ENCODE results near the gene GABRB3.

GABRB3 gene

GRCh38 chr15:26624128-26624527 is 148.7 kb downstream of the GABRB3 start:
- DNase-seq = no peak

DNA sequence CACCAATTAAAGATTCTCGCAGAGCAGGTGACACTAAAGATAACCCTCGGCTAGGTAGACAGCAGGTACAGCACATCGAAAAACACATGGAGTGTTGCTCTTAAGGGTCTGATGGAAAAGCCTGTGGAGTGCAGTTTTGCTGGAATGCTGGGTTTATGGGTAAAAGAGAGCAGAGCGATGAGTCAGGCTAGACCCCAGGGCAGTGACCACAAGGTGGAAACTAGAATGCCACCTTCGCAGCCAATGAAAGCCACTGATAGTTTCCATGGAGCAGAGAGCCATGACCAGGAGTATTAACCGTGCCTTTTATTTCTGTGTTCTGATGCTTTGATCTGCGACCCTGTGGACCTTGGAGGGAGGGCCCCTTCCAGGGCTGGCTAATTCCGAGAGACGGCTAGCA is 149.8 kb downstream of the GABRB3 start:
- DNase-seq = no peak

GRCh38 chr15:26621816-26622215 is 151.1 kb downstream of the GABRB3 start:
- DNase-seq = no peak

DNA sequence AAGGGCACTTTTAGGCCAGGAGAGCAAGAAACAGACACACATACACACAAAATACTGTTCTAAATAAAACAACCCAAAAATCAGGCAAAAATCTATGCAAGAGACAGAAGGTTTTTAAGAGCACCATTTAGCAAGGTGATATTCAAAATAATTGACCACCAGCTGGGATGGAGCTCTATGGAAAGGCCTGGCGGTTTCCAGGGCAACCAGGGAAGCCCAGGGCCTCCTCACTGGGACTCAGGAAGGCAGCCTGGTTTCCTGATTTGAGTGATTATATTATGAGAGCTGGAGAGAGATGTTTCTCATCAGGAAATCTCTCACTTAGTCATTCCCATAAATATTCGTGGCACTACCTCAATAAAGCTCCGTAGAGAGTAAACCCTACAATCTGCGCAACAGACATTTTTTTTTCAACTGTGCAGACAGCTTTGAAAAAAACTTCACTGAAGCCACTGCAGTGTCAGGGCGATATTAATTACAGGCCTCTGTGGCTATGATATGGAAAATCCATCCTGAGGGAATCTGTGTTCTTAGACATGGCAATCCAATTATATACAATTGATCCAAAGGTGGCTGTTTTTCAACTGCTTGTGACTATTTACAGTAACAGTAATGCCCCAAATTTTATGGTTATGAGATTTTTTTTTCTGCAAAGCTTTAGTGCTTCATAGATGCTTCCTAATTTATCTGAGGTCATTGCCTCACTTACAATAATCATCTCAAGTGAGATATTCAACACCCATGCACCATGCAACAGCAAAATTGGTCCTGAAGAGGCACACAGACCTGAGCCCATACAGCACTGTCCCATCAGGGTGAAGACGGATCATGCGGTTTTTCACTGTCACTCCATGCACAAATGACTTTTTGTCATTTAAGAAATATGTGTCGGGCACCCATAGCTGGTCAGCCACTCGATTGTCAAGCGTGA is 152.1 kb downstream of the GABRB3 start:
- DNase-seq = no peak

DNA sequence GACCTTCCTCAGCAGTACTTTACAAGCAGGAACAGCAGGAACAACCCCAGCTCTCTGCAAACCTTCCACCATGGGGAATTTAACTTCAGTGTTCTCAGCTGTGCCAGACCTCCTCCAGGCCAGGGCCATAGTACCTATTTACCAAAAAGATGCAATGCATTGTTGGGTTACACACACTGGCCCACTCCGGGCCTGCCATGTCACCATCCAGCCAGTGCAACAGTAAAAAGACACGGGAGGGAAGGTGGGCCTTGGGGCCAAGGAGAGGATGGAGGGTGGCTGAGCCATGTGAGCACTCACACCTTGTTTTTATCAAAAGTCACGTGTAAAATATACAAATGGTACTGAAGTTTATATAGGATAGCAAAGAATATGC is 157.0 kb downstream of the GABRB3 start:
- DNase-seq = no peak

DNA sequence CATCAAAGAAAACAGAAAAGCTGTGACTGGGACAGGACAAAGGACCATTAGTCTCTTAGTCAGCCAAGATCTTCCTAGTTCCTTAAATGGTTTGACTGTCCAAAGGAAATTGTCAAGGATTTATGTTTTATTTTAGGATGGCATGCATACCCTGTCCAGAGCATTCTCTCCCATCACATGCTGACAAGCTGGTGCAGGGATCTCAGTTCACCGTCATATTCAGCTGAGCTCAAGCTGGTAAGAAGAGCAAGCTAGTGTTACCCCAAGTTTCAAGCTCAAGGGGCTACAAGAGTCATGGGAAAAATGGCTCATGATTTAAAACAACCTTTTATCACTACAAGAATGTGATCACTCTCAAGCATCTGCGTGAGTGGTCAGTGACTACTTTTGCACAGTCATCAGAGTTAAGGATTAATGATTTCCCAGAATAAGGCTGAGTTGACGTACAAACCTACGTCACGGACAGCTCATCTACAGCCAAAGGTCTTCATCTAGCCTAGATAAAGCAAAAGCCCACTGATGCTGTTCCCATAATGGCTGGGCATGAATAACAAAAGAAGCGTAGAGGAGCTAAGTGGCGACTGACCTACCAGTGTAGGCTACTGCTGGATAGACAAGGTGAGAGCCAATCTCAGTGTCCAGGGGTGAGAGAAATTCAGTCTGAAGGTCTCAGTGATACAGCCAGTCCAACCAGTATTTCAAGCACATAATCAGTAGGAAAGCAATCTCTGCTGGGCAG is 157.5 kb downstream of the GABRB3 start:
- no peak for DNase-seq

DNA sequence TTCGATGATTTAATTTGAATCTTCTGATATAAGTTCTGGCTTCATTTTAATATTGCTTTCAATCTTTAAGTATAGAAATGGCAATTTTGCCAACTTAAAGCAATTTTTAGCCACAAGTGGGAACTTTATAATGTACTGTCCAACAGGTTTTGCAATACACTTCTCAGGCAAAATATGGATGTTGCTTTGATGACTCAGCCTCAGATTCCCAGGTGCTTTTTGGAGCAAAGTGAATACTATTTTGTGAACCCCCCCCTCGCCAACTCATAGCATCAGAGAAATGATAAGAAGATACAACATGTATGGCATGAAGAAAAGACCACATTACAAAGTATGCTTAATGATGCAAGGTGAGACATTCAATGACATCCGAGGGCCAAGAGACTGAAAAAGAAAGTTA is 158.1 kb downstream of the GABRB3 start:
- DNase-seq = no peak

DNA sequence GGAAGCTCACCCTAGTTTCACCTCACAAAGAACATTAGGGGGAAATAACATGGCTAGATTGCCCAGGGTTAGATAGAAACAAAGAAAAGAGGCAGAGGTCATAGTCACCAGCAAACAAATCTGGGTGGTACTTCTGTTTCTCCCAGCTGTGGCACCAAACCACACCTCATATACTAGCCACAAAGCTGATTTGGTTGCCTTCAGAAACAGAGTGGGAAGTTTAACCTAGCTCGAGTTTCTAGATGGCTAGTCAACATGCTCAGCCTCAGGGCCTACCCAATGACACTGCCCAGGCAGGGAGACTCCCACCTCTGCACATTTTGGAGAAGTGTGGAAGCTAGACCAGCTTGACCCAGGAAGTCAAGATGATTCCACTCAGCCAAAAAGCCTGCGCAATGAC is 174.2 kb downstream of the GABRB3 start:
- no peak for DNase-seq

GRCh38 chr15:26595611-26596010 is 177.3 kb downstream of the GABRB3 start:
- DNase-seq = no peak

- DNase-seq = no peak
Observed at GRCh38 chr15:26590676-26591075, 182.2 kb downstream of the GABRB3 start.

GRCh38 chr15:26582840-26583239 is 190.0 kb downstream of the GABRB3 start:
- no peak for DNase-seq

DNA sequence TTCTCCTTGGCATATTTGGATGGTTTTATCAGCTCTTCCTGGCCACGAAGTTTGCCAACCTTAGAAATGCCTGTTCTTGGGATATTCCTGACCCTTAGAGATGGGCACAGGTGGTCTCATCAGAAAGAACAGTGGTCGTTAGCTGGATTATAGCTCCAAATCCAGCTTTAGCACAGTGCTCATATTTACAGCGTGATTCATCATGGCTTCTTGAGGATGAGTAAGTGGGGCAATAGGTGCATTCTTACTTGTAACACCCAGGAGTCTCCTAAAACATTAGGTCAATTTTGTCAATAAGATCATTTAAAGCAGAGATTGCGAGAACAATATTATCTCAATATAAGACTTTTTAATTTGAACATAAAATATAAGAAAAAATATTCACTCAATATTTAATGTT is 191.9 kb downstream of the GABRB3 start:
- DNase-seq = no peak

GRCh38 chr15:26572602-26573350 is 200.1 kb downstream of the GABRB3 start:
- DNase-seq = no peak

- DNase-seq = no peak
Observed at GRCh38 chr15:26571346-26571745, 201.5 kb downstream of the GABRB3 start.

GRCh38 chr15:26565542-26565941 is 207.3 kb downstream of the GABRB3 start:
- no peak for DNase-seq

DNA sequence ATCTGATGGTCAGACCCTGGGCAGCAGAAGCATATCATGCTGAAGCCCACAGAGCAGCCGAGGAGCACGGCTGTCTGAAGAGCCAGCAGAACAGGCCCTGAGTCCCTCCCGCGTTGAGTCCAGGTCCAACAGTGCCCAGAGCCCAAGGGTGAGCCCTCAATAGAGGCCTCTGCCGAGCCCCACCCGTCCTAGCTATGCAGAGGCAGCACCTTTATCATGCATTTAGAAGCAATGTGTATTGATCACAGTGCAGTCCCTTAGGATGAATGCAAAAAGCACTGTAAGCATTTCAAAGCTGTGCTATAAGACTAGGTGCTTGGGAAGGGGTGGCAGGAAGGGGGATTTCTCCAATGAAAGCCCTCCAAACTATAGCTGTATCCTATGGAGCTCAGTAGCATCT is 208.5 kb downstream of the GABRB3 start:
- DNase-seq = no peak

DNA sequence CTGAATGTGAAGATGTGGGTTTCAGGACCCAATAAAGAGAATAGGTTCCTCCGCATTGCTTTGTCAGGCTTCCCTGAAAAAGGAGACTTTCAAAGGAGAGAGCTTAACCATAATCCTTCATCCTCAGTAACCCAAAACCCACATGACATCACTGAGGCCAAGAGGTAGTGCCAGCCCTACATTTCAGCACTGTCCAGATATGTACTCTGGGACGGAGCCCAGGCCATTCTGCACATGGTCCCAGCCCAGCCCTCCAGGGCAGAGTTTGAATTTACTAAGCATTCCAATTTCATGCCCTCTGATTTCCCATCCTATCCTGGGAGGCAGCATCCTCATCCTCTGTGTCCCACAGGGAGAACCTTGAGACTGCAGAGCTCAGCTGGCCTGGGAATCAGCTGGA is 210.5 kb downstream of the GABRB3 start:
- DNase-seq = no peak

DNA sequence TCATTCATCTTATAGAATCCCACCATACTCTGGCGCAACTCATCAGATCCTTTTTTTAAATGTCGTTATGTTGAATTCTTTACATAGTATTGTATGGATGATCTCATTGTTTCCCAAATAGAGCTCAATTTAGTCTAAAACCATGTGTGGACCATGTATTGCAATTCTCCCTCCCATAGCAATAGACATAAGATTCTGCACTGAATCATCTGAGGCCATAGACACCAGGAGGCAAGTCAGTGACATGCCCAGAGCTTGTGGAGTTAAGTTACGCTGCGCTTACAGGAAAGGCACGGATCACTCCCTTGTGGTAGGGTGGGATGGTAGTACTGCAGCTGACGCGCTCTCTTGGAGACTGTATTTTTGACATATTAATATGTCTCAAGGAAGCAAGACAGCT is 211.0 kb downstream of the GABRB3 start:
- DNase-seq = no peak

DNA sequence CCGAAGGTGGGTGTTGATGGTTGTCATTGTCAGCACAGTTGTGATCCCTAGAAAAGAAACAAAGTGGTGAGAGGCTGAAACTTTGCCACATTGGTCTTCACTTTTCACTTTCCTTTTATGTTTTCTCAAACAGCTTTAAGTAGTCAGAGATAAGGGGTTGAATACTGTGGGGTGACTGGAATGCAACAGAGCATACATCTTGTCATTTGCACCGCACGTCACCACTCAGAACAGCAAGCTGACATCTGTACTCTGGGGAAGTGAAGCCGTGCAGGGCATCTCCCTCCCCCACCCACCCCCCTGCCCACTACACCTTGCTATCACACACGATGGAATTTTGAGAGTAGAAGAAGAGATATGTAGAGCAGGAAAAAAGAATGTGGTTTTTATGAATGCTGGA is 211.7 kb downstream of the GABRB3 start:
- no peak for DNase-seq

DNA sequence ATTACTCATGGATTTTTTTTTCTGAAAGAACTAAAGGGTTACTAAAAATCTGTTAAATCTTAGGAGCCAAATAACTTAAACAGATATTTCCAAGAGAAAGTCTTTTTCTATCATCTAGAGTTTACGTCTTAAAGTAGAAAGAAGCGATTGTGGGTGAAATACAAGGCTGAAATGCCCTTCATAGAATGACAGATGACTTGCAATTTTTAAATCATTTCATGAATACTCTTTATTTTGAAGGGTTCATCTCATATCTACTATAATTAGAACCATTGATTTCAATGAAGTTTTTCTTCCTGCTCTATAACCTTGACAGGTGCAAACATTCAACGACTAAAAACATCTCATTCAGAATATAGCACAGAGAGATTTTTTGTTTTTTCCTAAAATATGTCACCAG is 217.0 kb downstream of the GABRB3 start:
- DNase-seq = no peak

- no peak for DNase-seq
Observed at GRCh38 chr15:26551473-26551872, 221.4 kb downstream of the GABRB3 start.

GRCh38 chr15:26550880-26551279 is 222.0 kb downstream of the GABRB3 start:
- DNase-seq = no peak

DNA sequence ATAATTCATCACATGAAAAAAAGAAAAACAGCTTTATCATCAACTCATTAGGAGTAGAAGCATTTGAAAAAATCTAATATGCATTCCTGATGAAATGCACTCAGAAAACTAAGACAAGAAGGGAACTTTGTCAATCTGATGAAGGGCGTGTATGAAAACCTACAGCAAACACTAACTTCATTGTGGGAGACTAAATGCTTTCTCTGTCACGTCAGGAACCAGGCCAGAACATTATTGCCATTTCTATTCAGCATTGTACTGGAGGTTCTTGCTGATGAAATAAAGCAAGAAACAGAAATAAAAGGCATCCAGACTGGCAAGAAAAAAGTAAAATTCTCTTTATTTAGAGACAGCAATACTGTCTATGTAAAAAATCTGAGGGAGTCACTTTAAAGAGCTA is 235.2 kb downstream of the GABRB3 start:
- no peak for DNase-seq

- DNase-seq = no peak
Observed at GRCh38 chr15:26531489-26531888, 241.4 kb downstream of the GABRB3 start.
